ENCODE measurements around the gene NHEJ1.

DNA sequence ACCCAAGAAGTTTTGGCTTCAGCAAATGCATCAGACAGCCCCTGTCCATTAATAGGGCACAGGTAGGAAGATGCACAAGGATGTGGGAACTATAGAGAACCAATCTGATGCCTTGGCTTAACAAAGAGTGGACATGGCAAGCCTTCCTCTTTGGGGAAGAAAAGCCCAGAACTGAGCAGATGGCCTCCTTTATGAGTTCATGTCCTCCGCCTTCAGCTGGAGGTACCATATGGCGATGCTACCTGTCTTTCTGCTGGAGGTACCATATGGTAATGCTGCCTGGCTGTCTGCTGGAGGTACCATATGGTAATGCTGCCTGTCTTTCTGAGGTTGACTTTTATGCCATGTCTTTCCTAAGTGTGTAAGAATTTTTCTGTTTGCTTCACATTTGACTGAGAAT lies 23.5 kb upstream of the NHEJ1 start:
- TF ChIP-seq, protein P1, sequence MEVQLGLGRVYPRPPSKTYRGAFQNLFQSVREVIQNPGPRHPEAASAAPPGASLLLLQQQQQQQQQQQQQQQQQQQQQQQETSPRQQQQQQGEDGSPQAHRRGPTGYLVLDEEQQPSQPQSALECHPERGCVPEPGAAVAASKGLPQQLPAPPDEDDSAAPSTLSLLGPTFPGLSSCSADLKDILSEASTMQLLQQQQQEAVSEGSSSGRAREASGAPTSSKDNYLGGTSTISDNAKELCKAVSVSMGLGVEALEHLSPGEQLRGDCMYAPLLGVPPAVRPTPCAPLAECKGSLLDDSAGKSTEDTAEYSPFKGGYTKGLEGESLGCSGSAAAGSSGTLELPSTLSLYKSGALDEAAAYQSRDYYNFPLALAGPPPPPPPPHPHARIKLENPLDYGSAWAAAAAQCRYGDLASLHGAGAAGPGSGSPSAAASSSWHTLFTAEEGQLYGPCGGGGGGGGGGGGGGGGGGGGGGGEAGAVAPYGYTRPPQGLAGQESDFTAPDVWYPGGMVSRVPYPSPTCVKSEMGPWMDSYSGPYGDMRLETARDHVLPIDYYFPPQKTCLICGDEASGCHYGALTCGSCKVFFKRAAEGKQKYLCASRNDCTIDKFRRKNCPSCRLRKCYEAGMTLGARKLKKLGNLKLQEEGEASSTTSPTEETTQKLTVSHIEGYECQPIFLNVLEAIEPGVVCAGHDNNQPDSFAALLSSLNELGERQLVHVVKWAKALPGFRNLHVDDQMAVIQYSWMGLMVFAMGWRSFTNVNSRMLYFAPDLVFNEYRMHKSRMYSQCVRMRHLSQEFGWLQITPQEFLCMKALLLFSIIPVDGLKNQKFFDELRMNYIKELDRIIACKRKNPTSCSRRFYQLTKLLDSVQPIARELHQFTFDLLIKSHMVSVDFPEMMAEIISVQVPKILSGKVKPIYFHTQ (CRISPR knock-in tag; IDR thresholded peaks at IDR 0.05): no peak
- TF ChIP-seq, protein P2, sequence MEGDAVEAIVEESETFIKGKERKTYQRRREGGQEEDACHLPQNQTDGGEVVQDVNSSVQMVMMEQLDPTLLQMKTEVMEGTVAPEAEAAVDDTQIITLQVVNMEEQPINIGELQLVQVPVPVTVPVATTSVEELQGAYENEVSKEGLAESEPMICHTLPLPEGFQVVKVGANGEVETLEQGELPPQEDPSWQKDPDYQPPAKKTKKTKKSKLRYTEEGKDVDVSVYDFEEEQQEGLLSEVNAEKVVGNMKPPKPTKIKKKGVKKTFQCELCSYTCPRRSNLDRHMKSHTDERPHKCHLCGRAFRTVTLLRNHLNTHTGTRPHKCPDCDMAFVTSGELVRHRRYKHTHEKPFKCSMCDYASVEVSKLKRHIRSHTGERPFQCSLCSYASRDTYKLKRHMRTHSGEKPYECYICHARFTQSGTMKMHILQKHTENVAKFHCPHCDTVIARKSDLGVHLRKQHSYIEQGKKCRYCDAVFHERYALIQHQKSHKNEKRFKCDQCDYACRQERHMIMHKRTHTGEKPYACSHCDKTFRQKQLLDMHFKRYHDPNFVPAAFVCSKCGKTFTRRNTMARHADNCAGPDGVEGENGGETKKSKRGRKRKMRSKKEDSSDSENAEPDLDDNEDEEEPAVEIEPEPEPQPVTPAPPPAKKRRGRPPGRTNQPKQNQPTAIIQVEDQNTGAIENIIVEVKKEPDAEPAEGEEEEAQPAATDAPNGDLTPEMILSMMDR (IDR thresholded peaks at IDR 0.05): no peak
- no peak for TF ChIP-seq KAT7 (CRISPR knock-in tag; IDR thresholded peaks at IDR 0.05; ENCODE audit: borderline replicate concordance)
- TF ChIP-seq, protein P3, sequence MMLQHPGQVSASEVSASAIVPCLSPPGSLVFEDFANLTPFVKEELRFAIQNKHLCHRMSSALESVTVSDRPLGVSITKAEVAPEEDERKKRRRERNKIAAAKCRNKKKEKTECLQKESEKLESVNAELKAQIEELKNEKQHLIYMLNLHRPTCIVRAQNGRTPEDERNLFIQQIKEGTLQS (CRISPR knock-in tag; conservative IDR thresholded peaks at IDR 0.05): no peak
- no peak for TF ChIP-seq ZNF232 (CRISPR knock-in tag; IDR thresholded peaks at IDR 0.05)
- TF ChIP-seq ZNF423 (CRISPR knock-in tag; IDR thresholded peaks at IDR 0.05): no peak
- TF ChIP-seq, protein P4, sequence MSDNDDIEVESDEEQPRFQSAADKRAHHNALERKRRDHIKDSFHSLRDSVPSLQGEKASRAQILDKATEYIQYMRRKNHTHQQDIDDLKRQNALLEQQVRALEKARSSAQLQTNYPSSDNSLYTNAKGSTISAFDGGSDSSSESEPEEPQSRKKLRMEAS (CRISPR knock-in tag; IDR thresholded peaks at IDR 0.05): no peak
- TF ChIP-seq ESRRA (CRISPR knock-in tag; IDR thresholded peaks at IDR 0.05; ENCODE audit: borderline replicate concordance): no peak
- no peak for TF ChIP-seq NFE2L1 (CRISPR knock-in tag; IDR thresholded peaks at IDR 0.05)
- no peak for TF ChIP-seq NR2C2 (CRISPR knock-in tag; IDR thresholded peaks at IDR 0.05)
- TF ChIP-seq, protein P5, sequence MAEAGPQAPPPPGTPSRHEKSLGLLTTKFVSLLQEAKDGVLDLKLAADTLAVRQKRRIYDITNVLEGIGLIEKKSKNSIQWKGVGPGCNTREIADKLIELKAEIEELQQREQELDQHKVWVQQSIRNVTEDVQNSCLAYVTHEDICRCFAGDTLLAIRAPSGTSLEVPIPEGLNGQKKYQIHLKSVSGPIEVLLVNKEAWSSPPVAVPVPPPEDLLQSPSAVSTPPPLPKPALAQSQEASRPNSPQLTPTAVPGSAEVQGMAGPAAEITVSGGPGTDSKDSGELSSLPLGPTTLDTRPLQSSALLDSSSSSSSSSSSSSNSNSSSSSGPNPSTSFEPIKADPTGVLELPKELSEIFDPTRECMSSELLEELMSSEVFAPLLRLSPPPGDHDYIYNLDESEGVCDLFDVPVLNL (CRISPR knock-in tag; IDR thresholded peaks at IDR 0.05; ENCODE audit: borderline replicate concordance, low read depth): no peak
